ENCODE results near the gene B4GALT1.

The B4GALT1 gene, protein sequence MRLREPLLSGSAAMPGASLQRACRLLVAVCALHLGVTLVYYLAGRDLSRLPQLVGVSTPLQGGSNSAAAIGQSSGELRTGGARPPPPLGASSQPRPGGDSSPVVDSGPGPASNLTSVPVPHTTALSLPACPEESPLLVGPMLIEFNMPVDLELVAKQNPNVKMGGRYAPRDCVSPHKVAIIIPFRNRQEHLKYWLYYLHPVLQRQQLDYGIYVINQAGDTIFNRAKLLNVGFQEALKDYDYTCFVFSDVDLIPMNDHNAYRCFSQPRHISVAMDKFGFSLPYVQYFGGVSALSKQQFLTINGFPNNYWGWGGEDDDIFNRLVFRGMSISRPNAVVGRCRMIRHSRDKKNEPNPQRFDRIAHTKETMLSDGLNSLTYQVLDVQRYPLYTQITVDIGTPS

DNA sequence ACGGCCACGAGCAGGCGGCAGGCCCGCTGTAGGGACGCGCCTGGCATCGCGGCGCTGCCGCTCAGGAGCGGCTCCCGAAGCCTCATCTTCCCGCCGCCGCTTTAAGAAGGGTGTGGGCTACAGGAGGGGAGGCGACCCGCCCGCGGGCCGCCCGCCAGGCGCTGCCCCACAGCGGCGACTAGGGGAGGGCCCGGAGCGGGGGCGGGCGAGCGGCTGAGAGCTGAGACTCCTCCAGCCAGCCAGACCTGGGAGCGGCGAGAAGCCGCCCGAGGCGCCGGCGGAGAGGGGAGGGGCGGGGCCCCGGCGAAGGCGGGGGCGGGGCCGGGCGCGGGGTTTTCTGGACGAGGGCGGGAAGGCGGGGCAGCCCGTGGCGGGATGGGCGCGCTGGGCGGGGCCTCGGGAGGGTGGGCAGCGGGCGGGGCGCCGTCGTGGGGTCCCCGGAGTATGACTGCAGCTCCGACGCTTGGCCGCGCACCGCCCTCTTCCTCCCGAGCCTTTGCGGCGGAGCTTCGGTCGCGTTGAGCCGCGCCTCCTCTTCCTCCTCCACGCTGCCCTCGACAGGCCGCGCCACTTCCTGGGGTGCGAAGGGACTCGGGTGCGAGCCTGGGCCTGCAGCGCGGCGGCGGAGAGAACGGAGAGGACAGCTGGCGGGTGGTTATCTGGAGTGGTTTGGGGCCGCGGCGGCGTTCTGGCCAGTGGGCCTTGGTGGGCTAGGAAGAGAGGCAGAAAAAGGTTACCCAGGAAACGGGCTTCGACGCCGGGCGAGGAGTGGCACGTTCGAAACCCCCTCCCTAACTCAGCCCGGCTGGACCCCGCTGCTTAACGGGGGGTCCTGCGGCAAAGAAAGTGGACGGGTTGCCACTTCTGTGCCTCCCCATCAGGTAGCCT, at the start of gene B4GALT1:
Gene B4GALT1, minus strand, starts transcription at position 253 of the 888 bp plus-strand sequence. Its CDS starts 167 bp downstream, at position 86.
- peak; percentile 95 for DNase-seq

DNA sequence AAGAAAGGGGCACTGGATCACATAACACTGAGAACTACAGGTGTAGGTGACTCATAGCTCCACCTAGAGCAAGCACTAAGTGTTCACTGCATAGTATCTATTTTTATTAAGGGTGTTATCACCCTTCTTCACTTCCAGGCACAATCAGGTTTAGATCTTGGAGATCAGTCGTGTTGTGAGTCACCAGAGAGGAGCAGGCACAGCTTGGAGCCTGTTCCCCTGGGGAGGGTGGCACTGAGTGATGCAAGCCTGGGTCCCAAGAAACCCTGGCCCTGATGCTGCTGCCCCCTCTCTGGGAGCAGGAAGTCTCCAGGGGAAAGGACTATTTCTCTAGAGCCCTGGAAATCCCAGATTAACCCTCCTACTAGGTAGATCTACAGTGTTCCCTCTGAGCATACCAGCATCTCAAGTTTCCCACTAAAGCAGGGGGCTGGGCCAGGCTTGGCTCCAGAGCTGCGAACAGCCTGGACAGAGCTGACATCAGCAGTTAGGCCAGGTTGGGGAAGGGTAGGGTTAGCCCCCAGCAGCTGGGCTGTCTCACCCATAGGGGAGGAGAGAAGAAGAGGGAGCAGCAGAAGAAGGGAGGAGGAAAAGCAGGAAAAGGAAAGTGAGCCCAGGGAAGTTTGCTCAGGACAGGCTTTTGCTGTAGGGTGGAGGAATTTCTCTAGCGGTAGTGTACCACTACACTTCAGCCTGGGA, 44.7 kb upstream of the B4GALT1 start:
- DNase-seq: no peak

DNA sequence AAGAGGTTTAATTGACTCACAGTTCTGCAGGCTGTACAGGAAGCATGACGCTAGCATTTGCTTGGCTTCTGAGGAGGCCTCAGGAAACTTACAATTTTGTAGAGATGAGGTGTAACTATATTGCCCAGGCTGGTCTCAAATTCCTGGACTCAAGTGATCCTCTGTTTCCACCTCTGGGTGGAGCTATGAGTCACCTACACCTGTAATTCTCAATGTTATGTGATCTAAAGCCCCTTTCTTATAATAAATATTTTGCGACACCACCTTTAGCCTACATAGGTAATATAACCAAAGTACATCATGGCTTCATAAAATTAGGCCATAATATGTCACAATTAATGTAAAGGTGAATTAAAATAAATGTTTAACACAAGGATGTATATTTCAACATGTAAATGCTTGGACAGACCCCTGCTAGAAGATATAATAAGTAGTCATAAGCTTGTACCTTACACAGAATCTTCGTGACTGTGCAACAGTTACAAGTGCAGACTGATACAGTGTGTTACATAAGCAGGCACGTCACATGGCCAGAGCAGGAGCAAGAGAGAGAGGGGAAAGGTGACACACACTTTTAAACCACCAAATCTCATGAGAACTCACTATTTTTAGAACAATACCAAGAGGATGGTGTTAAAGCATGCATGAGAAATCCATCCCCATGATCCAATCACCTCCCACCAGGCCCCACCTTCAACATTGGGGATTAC, 43.0 kb upstream of the B4GALT1 start:
- DNase-seq: no peak

DNA sequence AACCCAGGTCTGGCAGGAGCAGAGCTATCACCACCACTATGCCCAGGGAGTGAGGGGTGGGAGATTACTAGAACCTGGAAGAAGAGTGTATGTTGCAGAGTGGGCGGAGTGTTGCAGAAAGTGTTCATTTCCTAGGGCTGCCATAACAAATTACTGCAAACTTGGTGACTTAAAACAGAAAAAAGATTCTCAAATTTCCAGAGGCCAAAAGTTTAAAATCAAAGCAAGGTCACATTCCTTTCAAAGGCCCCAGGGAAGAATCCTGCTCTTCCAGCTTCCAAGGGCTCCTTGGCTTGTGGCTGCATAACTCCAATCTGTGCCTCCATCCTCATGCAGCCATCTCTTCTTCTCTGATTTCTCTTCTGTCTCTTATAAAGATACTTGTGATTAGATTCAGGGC, 42.3 kb upstream of the B4GALT1 start:
- no peak for DNase-seq

DNA sequence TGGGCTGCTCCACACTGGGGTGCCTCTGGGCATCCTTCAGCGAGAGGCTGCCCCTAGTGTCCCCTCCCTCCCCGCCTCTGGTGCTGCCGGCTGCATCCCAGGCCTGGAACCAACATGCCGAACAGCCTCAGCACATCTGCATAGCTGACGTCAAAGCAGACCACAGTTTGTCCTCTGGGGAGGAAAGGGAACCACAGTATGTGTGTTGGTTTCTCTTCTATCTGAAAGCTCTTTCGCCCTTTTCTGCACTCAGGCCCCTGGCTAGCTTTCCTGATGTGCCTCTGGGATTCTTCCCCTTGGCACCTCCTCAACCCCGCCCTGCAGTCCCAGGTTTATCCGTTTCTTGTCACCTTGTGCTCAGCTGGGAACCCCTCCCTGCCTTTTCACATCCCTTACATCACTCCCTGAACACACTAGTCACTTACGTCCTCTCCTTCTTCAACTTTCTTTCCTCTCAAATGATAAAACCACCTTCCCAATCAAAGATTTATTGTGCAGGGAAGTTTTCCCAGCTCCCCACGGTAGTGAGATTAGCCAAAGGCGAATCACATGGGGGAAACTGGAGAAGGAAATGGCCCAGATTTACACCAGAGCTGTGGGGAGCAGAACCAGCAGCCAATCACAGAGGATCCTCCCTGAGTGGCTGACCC, 35.5 kb upstream of the B4GALT1 start:
- DNase-seq: peak; percentile 8

DNA sequence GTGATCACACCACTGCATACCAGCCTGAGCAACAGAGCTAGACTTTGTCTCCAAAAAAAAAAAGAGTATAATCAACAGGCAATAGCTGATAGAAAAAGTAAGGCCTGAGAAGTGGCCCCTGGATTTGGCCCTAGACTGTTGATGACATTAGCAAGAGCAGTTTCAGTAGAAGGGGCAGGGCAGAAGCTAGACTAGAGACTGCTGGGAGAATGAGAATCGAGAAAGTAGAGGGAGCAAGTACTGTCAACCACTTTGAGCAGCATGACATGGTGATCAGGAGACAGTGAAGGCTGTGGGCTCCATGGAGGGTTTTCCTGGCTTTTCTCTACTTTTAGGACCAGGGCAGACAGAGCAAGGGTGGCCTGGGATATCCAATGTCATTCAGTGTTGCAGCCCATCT, 34.9 kb upstream of the B4GALT1 start:
- no peak for DNase-seq

DNA sequence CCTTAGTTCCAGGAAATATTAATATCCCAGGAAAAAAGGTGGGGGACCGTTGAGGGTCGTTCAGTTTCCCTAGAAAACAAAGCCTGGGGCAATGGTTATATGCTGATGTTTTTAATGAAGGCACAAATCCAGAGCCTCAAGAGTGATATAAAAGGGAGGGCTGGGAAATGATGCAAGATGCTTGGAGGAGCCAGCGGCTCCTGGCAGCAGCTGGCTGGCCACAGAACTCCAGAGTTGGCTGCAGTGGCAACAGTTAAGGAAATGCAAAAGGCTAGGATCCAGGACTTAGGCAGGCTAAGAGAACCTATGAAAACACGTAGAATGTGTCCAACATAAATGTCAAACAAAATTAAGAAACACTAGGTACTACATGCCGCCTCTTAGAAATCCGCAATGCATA, 31.0 kb upstream of the B4GALT1 start:
- no peak for DNase-seq

DNA sequence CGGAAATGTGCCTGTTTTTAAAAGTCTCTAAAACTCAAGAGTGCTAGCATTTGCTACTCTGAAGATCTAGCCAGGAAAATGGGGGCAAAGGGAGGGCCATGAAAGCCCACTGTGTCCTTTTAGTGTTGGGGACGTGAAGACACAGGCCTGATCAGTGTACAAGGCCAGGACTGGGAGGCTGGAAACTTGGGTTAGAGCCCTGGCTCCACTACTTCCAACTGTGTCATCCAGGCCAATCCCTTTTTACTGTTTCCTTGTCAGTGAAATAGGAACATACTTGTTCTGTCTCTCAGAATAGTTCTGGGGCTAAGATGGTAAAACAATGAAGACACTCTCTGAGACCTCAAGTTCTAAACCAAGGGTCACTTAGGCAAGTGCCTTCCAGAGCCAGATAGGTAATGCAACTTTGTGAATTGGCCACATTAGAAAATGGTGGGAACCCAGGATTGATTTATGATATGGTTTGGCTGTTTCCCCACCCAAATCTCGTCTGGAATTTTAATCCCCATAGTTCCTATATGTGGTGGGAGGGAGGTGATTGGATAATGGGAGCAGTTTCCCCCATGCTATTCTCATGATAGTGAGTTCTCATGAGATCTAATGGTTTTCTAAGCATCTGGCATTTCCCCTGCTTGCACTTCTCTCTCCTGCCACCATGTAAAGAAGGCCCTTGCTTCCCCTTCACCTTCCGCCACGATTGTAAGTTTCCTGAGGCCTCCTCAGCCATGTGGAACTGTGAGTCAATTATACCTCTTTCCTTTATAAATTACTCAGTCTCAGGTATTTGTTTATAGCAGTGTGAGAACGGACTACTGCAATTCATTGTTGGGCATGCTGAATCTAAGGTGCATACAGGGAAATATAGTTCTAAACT, 30.4 kb upstream of the B4GALT1 start:
- no peak for DNase-seq

DNA sequence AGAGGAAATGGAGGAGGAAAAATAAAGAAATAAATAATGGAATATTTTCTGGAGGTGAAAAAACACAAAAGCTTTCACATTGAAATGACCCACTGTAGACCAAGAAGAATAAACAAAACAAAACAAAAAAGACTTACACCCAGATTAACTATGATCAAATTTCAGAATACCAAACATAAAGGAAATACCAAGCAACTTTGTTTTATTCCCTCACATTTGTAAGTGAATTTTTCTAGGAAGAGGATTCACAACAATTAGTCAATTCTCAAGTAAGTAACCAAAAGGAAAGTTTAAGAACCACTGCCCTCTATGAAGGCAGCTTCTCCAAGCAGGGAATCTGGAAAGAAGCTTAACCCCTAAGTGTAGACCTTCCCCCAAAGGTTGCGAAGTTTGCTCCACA, 29.6 kb upstream of the B4GALT1 start:
- DNase-seq: no peak

DNA sequence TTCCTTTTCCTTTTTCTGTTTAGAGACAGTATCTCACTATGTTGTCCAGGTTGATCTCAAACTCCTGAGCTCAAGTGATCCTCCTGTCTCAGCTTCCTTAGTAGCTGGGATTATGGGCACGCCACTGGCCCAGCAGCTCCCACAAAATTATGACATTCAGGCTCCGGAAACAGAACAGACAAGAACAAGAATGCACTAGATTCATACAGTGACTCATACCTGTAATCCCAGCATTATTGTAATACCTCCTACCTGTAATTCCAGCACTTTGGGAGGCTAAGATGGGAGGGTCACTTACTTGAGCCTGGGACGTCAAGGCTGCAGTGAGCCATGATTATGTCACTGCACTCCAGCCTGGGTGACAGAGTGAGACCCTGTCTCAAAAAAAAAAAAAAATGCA, 26.7 kb upstream of the B4GALT1 start:
- DNase-seq: no peak

DNA sequence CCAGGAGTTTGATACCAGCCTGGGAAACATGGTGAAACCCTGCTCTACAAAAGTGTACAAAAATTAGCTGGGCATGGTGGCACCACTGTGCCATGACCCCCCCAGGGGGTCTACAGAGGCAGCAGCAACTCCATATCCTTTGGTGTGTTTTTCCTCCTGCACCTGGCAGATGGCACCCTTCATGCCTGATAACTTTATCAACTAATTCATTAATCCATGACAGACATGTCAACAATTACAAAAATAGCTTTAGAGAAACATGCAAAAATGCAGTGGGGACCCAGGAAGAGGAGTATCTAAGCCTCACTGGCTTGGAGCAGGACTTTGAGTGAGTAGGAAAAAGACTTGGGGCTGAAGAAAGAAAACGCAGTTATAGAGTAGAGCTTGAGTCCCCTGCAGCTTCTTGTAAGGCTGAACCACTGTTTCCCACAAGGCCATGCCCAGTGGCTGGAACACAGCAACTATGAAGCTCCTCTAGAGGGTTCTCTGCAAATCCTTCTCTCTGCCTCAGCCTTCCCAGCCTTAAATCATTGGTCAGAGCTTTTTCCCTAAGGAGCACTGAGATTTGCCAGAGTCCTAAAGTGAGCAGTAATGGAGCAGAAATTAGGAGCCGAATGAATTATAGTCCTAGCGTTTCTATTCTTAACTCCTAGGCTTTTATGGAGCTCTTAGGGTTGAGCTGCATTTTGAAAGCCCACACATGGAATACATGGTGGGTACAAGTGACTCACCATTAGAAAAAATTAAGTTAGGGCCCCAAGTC, 25.5 kb upstream of the B4GALT1 start:
- no peak for DNase-seq

DNA sequence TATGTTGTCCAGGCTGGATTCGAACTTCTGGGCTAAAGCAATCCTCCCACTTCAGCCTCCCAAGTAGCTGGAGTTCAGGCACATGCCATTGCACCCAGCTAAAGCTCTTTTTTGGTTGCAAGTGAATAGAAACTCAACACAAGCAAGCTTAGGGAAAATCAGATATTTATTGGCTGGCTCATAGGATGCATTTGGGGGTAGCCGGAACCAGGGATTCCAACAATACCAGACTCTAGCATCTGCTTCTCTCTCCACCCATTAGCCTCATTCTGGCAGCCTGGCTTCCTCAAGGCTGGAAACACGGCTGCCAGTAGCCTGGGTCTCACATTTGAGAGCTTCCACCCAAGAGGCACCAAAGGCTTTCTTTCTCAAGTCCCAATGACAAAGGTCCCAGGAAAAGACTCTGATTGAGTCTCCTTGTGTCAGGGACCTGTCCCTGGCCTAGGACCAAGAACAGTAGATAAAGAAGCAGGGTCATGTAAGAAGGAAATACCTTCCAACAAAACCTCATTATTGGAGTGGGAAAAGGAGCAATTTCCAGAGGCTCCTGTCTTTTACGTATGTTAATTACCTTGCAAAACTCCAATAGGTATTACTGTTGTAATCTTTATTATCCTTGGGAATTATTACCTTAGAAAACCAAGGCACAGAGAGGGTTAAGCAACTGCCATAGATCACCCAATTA, 23.0 kb upstream of the B4GALT1 start:
- no peak for DNase-seq

DNA sequence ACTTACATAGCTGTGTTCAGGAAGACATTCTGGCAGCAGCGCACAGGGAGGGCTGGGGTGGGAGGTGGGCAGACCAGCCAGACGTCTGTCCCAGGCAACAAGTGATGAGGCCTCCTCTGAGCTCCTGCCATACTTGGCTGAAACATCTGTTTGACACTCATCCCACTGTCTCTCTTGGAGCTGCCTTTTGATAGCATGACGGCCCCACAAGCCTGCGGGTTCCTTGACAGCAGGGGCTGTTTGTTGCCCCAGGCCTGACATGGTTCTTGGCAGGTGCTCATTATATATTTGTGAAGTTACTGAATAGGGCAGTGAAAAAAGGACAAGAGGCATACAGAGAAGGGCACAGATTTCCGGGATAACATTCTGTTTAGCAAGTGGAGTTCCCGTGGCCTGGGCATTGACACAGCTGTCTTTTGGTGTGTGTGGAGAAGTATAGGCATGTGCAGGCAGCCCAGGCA, 22.2 kb upstream of the B4GALT1 start:
- DNase-seq: no peak

DNA sequence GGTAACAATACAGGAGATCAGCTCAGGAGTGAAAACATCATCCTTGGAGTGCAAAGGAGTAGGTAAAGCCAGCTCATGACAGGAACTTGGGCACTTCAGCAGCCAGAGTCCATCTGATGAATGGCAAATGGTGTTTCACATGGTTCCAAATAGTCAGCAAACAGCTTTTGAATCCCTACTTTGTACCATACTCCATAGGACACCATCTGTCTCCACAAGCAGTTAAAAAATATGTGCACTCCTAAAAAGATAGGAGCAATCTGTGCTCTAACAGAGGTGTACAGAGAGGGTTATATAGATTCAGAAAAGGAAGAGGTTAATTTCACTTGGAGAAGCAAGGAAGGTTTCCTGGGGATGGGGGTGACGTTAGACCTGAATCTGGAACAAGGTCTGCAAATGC, 21.6 kb upstream of the B4GALT1 start:
- no peak for DNase-seq

DNA sequence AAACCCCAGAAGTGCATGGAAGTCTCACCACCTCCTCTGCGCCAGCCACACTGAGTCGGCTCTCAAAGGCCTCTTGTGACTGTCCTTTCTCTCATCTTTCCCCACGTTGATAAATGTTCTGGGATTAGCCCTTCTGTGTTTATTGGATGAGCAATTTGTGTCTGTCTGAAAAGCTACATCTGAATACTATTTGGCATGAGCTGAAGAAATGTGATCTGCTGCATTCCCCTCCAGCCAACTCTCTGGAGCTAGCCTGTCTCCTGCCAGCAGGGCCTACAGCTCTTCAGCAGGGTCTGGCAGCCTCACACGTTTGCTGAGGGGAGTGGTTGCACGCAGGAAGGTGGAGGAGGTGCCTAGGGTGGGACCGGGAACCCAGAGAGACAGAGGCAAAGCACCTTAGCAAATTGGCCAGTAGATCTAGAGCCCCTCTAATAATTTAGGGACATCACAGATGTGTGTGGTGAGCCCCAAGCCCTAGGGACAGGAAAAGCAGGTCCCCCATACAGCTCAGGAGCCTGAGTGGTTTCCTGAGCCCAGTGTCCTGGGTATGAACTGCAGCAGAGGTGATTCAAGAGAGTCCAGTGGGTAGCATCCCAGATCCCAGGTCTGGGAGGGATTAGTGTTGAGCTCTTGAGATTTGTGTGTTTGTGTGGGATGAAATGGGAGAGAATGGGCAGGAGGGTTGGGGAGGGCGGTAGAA, 20.5 kb upstream of the B4GALT1 start:
- DNase-seq: no peak

DNA sequence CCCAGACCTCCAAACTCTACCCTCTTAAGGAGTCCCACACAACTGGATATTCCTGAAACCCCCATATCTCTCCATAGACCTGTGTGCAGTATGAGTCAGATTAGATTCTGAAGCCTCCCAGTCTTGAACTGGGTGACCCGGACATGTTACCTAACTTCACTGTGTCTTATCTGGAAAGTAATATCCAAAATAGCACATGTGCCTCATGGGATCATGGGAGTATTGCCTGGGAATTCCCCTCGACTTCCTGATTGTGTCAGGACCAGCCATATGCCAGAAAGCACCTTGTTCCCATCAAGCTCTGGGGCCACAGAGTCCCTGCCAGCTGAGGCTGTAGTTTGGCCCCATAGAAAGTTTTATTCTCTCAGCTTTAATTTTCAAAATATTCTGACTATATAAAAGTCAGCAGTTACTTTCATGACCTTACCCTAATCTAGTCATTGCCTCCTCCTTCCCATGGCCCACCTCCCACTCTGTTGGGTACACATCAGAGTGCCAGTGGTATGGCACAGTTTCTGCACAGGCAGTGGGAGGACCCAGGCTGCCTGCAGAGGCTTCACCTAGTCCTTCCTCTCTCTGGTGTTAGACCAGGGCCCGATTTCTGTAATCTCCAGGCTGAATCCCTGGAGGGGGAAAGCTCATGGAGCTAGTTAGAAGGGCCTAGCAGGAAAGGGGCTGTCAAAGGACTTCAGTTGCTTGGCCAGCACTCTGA, 19.5 kb upstream of the B4GALT1 start:
- no peak for DNase-seq

DNA sequence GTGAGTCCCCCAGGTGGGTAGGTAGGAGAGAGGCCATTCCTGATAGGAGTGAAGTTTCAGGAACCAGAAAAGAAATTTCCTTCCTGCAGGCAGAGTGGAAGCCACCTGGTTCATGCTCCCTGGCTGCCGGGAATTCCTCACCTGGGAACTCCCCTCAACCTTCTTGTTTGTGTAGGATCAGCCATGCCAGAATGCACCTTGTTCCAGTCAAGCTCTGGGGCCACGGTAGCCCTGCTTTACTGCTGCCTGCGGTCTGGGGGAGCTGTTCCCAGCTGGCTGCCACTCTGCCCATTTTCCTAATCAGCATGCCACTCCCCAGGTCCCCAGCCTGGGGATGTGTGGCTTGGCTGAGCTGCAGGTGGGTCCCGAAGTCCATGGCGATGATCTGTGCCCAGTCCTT, 18.7 kb upstream of the B4GALT1 start:
- DNase-seq: no peak

DNA sequence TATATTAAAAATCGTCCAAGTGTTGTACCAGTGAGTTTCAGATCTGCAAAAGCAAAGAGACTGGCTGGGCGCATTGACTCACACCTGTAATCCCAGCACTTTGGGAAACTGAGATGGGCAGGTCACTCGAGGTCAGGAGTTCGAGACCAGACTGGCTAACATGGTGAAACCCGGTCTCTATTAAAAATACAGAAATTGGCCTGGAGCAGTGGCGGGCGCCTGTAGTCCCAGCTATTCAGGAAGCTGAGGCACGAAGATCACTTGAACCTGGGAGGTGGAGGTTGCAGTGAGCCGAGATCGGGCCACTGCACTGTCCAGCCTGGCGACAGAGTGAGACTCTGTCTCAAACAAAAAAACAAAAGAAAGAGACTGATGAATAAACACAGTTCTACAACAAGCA, 18.3 kb upstream of the B4GALT1 start:
- DNase-seq: no peak
